ENCODE measurements around the gene DPM2.

Gene DPM2

DNA sequence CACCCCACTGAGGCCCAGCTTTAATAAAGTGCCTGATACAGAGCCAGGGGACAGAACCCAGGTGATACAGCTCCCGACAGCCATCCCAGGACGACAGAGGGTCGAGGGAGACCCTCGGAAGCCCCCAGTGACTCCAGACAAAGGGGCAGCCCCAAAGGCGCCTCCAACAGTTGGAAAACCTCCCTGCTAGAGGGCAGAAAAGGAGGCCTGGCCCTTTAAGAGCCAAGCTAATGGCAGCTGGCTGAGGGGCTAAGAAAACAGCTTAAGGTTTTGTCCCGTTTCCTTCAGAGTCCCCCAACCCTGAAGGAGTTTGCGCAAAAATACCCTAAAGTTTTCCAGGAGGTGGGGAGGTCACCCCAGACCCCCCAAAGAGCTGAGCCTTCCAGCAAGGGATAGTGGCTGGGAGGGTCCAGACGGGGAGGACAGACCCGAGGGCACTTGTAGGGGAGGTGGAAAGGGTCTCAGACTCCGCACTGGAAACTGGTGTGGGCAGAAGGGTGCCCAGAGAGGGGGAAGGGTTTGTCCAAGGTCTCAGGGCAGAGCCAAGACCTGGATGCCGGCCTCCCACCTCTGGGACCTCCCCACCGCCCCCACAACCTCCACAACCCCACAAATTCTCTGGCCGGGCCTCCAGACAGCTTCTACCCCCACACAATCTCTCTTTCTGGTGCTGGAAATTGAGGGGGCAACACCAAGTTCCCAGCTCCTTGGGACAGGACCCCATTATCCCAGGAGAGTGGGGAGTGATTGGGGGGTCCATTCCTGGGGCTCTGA is 52.0 kb downstream of the DPM2 start:
- no peak for DNase-seq (ENCODE audit: extremely low spot score)
- POLR2A ChIA-PET, result interaction anchor here (1.2 kb wide), 1 partner anchor 9 kb away, joined by 3 read pairs; no protein-coding TSS in a partner anchor
- CTCF ChIA-PET, result interaction anchor here (0.8 to 2.8 kb wide), 5 partner anchors 9 to 151 kb away, joined by 3 to 20 read pairs (median 7); partner anchors contain the start of gene TOR2A
- TF ChIP-seq, protein P1, sequence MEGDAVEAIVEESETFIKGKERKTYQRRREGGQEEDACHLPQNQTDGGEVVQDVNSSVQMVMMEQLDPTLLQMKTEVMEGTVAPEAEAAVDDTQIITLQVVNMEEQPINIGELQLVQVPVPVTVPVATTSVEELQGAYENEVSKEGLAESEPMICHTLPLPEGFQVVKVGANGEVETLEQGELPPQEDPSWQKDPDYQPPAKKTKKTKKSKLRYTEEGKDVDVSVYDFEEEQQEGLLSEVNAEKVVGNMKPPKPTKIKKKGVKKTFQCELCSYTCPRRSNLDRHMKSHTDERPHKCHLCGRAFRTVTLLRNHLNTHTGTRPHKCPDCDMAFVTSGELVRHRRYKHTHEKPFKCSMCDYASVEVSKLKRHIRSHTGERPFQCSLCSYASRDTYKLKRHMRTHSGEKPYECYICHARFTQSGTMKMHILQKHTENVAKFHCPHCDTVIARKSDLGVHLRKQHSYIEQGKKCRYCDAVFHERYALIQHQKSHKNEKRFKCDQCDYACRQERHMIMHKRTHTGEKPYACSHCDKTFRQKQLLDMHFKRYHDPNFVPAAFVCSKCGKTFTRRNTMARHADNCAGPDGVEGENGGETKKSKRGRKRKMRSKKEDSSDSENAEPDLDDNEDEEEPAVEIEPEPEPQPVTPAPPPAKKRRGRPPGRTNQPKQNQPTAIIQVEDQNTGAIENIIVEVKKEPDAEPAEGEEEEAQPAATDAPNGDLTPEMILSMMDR (IDR thresholded peaks at IDR 0.05; ENCODE audit: control extremely low read depth, extremely low read depth, low read depth, missing control alignments), result no peak
